K562 (cell line): ENCODE data around the gene TEAD3. TPM values are rescaled to one million over a fixed set of nuclear protein-coding genes. Genes with fewer than 3 reads are reported as not detected.

Source experiments
- ATAC-seq: fragments of 200-7000 bp; cut with Tn5 transposase; 3 replicates; pipeline ENCODE4 v1.9.1; 2020; ENCODE audit warnings: moderate library complexity
- BruUV-seq: library from RNA; stranded (reverse); fragments of 400-500 nt; replicated peaks from 2 replicates; lab custom pipeline; 2021; lab: Mats Ljungman, UMichigan
- CTCF ChIA-PET: fragments of 300-600 bp; formaldehyde crosslinking; extraction: SDS; loops from one replicate; lab custom pipeline; 2021; ENCODE audit warnings: low intra/inter-chr PET ratio; lab: Yijun Ruan, JAX
- POLR2A ChIA-PET: fragments of 300-600, 350-650 bp; sonication (Branson Sonifier 250); formaldehyde crosslinking; extraction: SDS; loops from one replicate; lab custom pipeline; 2021; ENCODE audit warnings: antibody characterized with exemption, inconsistent platforms; lab: Yijun Ruan, JAX
- DNase-seq, 4 experiments: peaks; one replicate each; pipeline versions ENCODE4 v3.0.0 to v3.0.0-alpha.2; 2011 to 2018; ENCODE audit warnings: low spot score in 3 of 4, mixed read lengths in 3 of 4; ENCODE audit errors: extremely low read depth in 1 of 4
- FAIRE-seq: peaks from 2 replicates; lab custom pipeline; 2011; peaks lifted over from hg19 to GRCh38; lab: Jason Lieb, UNC
- H2AFZ ChIP-seq: 2 replicates; pipeline ENCODE4 v1.6.0; 2011; ENCODE audit warnings: low read depth, low read length, control low read depth, inconsistent platforms
- H3K27ac ChIP-seq: fragments of 200-600 bp; 3 replicates; pipeline ENCODE4 v1.8.0; 2011; ENCODE audit warnings: low read depth, mild to moderate bottlenecking, control low read depth, inconsistent platforms, low read length, moderate library complexity, mixed read lengths; ENCODE audit errors: extremely low read depth
- H3K27me3 ChIP-seq, 2 experiments: fragments of 300-600 bp in 1 of 2; 2 replicates in 1 of 2; 3 replicates in 1 of 2; pipeline versions ENCODE4 v1.6.0 to v1.8.0; 2011; ENCODE audit warnings: inconsistent platforms in 2 of 2, low read length in 2 of 2, mild to moderate bottlenecking in 1 of 2, mixed read lengths in 1 of 2, moderate library complexity in 1 of 2; ENCODE audit not compliant: control insufficient read depth in 2 of 2, insufficient read depth in 2 of 2
- H3K36me3 ChIP-seq: fragments of 300-600 bp; 3 replicates; pipeline ENCODE4 v1.8.0; 2011; ENCODE audit warnings: mild to moderate bottlenecking, low read length, inconsistent platforms; ENCODE audit not compliant: control insufficient read depth, insufficient read depth
- H3K4me1 ChIP-seq, 2 experiments: fragments of 200-600 bp in 1 of 2; replicated peaks in 1 of 2; 2 replicates in 1 of 2; 3 replicates in 1 of 2; pipeline versions ENCODE4 v1.5.1 to v1.8.0; 2011; ENCODE audit warnings: inconsistent platforms in 2 of 2, low read length in 2 of 2, mild to moderate bottlenecking in 1 of 2, mixed read lengths in 1 of 2, moderate library complexity in 1 of 2; ENCODE audit not compliant: control insufficient read depth in 2 of 2, insufficient read depth in 2 of 2
- H3K4me2 ChIP-seq: 2 replicates; pipeline ENCODE4 v1.6.1; 2011; ENCODE audit warnings: low read length, control low read depth, inconsistent platforms, mixed read lengths; ENCODE audit not compliant: insufficient read depth
- H3K4me3 ChIP-seq: fragments of 200-600 bp; sonication (generic), shearing (Covaris generic); 2 replicates; pipeline ENCODE4 v1.5.1; 2016; ENCODE audit warnings: control low read depth, inconsistent platforms
- H3K79me2 ChIP-seq: fragments of 200-600 bp; 3 replicates; pipeline ENCODE4 v1.8.0; 2011; ENCODE audit warnings: low read length, inconsistent platforms; ENCODE audit not compliant: control insufficient read depth, insufficient read depth
- H3K9ac ChIP-seq, 2 experiments: 2 replicates each; pipeline versions ENCODE4 v1.6.0 to v1.6.1; 2011; ENCODE audit warnings: low read depth in 2 of 2, low read length in 2 of 2, control low read depth in 1 of 2, inconsistent platforms in 1 of 2, mild to moderate bottlenecking in 1 of 2, mixed read lengths in 1 of 2; ENCODE audit not compliant: insufficient read depth in 1 of 2
- H3K9me1 ChIP-seq: one replicate; pipeline ENCODE4 v1.6.0; 2011; ENCODE audit warnings: inconsistent platforms, mild to moderate bottlenecking, low read length, moderate library complexity; ENCODE audit not compliant: control insufficient read depth, insufficient read depth
- H3K9me3 ChIP-seq: replicated peaks from 2 replicates; pipeline ENCODE4 v1.5.1; 2011; ENCODE audit warnings: low read depth, low read length, inconsistent platforms; ENCODE audit not compliant: control insufficient read depth, insufficient read depth
- H4K20me1 ChIP-seq: replicated peaks from 2 replicates; pipeline ENCODE4 v1.6.1; 2011; ENCODE audit warnings: low read length, inconsistent platforms, mixed read lengths; ENCODE audit not compliant: control insufficient read depth, insufficient read depth
- FIP1L1 ChIP-seq: fragments of 200-400 bp; formaldehyde crosslinking; IDR thresholded peaks from 2 replicates; pipeline ENCODE4 v1.6.1; 2018; ENCODE audit warnings: mild to moderate bottlenecking, low read depth, low read length; ENCODE audit not compliant: poor library complexity, severe bottlenecking
- FOS ChIP-seq: IDR thresholded peaks from 3 replicates; pipeline ENCODE4 v1.6.1; 2011; ENCODE audit not compliant: insufficient read length; ENCODE audit errors: extremely low read depth
- GABPB1 ChIP-seq: sonication (generic); formaldehyde crosslinking; IDR thresholded peaks from 2 replicates; pipeline ENCODE4 v1.8.0; 2022; ENCODE audit warnings: mild to moderate bottlenecking, missing genetic modification reagents
- WHSC1 ChIP-seq: IDR thresholded peaks from one replicate; pipeline ENCODE4 v1.6.1; 2012; ENCODE audit warnings: low read length, control low read depth, inconsistent platforms
- ZNF551 ChIP-seq: fragments of 250-450 bp; sonication (Bioruptor Pico); IDR thresholded peaks from 2 replicates; pipeline ENCODE4 v1.5.0; 2021; ENCODE audit warnings: mild to moderate bottlenecking, moderate library complexity
- ZNF780A ChIP-seq: fragments of 250-450 bp; sonication (Bioruptor Pico); IDR thresholded peaks from 2 replicates; pipeline ENCODE4 v1.5.0; 2021; ENCODE audit warnings: mild to moderate bottlenecking
- WGBS: fragments of 100-300 bp; shearing (Covaris generic); methylation state at CpG from one replicate; pipeline ENCODE4 v1.1.6; 2016; ENCODE audit warnings: low coverage, mixed read lengths; ENCODE audit not compliant: insufficient coverage; ENCODE audit errors: missing lambda C conversion rate; 5-methylcytosine and 5-hydroxymethylcytosine counted together
- in situ Hi-C: fragments of 300-500 bp; cut with MboI; formaldehyde crosslinking; loops from 4 replicates; pipeline ENCODE4 v1.15.0; 2018; ENCODE audit warnings: inconsistent platforms, mixed read lengths
- intact Hi-C: fragments of 100-400 bp; cut with micrococcal nuclease; formaldehyde crosslinking; loops from 2 replicates; pipeline ENCODE4 v1.14.2; 2022
- polyA plus RNA-seq, 8 experiments: library from polyadenylated mRNA; depleted of rRNA in 4 of 8; stranded (reverse) in 5 of 8; unstranded in 3 of 8; fragments of >200 nt; fragmentation: Nextera tagmentation in 2 of 8; fragmentation: Illumina TruSeq in 1 of 8; extraction: Ambion mirVana in 2 of 8; extraction: Trizol in 1 of 8; gene quantifications; 2 replicates each; pipeline versions ENCODE4 v1.2.1 to v1.2.3, GENCODE V29; 2011 to 2014; ENCODE audit warnings: inconsistent platforms in 1 of 8, missing spikeins in 1 of 8
- total RNA-seq, 7 experiments: library from RNA; depleted of rRNA in 6 of 7; stranded (reverse); fragments of >200 nt in 6 of 7; fragmentation: Illumina TruSeq in 2 of 7; extraction: Trizol in 2 of 7; gene quantifications; 2 replicates each; pipeline versions ENCODE4 v1.2.1 to v1.2.3, GENCODE V29; 2011 to 2021; ENCODE audit warnings: low replicate concordance in 1 of 7

The TEAD3 gene
- total and polyA plus RNA-seq, 9 of the 15 experiments (the other 6 are each of a cell fraction or from before 2014, with no cell fraction given), result 0.63 to 13.2 (median 3.3) TPM

DNA sequence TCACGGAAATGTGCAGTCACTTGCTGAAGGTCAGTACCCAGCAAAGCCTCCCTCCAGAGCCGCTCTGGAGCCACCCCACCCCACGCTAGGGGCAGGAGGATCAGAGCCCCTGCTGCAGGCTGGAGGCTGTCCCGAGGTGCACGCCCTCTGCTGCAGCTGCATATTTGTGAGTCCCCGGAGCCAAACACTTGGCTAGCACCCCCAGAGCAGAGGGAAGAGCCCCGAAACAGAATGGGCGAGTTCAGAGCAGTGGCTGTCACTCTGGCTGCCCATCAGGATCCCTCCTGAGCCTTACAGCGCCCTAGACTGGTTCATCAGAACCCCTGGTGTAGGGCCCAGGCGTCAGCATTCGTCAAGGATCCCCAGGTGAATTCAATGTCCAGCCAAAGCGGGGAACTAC lies 25.3 kb upstream of the TEAD3 start:
- Histone ChIP-seq H3K79me2 (no peaks in the 10 kb centered on the region), H3K27ac (no peak overlapping the region), H3K4me2 (no peak overlapping the region; the same call in 1 of the 2 replicates), H3K36me3 (no peaks in the 10 kb centered on the region), H3K4me1 (peaks cover 0 to 3% of the 10 kb centered on the region in 2 experiments; a peak in 2 of 5 replicates), H3K9me1 (no peaks in the 10 kb centered on the region), H4K20me1 (no peaks in the 10 kb centered on the region), H3K27me3 (peaks cover 15 to 38% of the 10 kb centered on the region in 2 experiments), H3K9me3 (no peaks in the 10 kb centered on the region), H2AFZ (peak overlapping the region; percentile 79), H3K9ac (peak overlapping the region in 1 of 2 experiments; percentile 49; a peak in 2 of 4 replicates), H3K4me3 (no peak overlapping the region)
- POLR2A ChIA-PET, result interaction anchor here (0.5 to 0.7 kb wide), 3 partner anchors 12 to 555 kb away, joined by 3 read pairs; no protein-coding TSS in a partner anchor
- intact Hi-C loops (loop anchor here (1.0 to 10.0 kb wide), 6 partner anchors 30 to 573 kb away; partner anchors contain the start of genes ARMC12 and DEF6), in situ Hi-C loops (loop anchor here (5.0 kb wide), 1 partner anchor 215 kb away; the partner anchor contains the start of gene ARMC12)
- CTCF ChIA-PET, result interaction anchor here (0.7 to 3.5 kb wide), 5 partner anchors 30 to 235 kb away, joined by 3 to 42 read pairs (median 4); partner anchors contain the start of gene ARMC12
- FAIRE-seq (no peak), DNase-seq (no peak), ATAC-seq (peak; percentile 9; the same call in 2 of the 3 replicates)
- BruUV-seq, result no TSS peak
- 23% methylated on average over 12 of the region's 12 CpGs for WGBS
- no peak for TF ChIP-seq FOS
- no peak for TF ChIP-seq ZNF551
- no peak for TF ChIP-seq ZNF780A (CRISPR knock-in tag)
- TF ChIP-seq GABPB1 (CRISPR knock-in tag), result peak; percentile 43; the same call in 1 of the 2 replicates
- no peak for TF ChIP-seq WHSC1
- no peak for TF ChIP-seq FIP1L1
